SK-N-SH treated with all-trans-retinoic acid at 6 μM for 48 hours (cell line): ENCODE measurements around the gene SUGT1.
"Not testable (repeated sequence)": the region's sequence is repeated elsewhere in the genome, so short reads cannot be mapped to it uniquely, and the experiment has no call there.

Experiments used
- CSDC2 ChIP-seq: fragments of 250-450 bp; sonication (Bioruptor Pico); IDR thresholded peaks from 2 replicates; pipeline ENCODE4 v1.5.0; 2020; ENCODE audit warnings: mild to moderate bottlenecking, moderate library complexity
- TF ChIP-seq, protein P1 (sequence below): fragments of 250-450 bp; sonication (Bioruptor Pico); IDR thresholded peaks from 2 replicates; pipeline ENCODE4 v1.8.0; 2020; ENCODE audit warnings: mild to moderate bottlenecking, moderate library complexity, borderline replicate concordance

DNA sequence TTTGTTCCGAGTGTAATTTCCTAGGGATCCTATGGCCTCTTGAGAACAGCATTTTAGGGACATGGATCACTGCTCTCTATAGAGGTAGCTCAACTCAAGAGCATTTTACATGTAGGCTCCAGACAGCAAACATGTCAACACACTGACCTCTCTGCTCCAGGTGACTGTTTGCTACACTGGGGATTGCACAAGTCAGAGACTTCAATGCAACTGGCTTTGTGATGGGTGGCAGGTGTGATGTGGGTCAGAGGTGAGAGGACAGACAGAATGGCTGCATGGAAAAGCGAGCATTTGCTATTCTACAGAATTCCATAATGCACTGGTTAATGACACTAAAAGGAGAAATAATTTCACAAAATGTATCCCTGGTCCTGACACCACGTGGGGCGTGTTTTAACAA lies 49.3 kb upstream of the SUGT1 start:
- not testable (repeated sequence) for TF ChIP-seq CSDC2 (CRISPR knock-in tag)
- TF ChIP-seq, protein P1, sequence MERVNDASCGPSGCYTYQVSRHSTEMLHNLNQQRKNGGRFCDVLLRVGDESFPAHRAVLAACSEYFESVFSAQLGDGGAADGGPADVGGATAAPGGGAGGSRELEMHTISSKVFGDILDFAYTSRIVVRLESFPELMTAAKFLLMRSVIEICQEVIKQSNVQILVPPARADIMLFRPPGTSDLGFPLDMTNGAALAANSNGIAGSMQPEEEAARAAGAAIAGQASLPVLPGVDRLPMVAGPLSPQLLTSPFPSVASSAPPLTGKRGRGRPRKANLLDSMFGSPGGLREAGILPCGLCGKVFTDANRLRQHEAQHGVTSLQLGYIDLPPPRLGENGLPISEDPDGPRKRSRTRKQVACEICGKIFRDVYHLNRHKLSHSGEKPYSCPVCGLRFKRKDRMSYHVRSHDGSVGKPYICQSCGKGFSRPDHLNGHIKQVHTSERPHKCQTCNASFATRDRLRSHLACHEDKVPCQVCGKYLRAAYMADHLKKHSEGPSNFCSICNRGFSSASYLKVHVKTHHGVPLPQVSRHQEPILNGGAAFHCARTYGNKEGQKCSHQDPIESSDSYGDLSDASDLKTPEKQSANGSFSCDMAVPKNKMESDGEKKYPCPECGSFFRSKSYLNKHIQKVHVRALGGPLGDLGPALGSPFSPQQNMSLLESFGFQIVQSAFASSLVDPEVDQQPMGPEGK (CRISPR knock-in tag): not testable (repeated sequence)
